Activated gamma-delta T cell treated with anti-CD3 and anti-CD28 coated beads, Interleukin-2, amount 50 U/mL, for 16 hours (primary cell): ENCODE data around the gene TLCD2.
"Not testable (repeated sequence)": the region's sequence is repeated elsewhere in the genome, so short reads cannot be mapped to it uniquely, and the experiment has no call there.

ENCODE experiments used
- DNase-seq: peaks from one replicate; pipeline ENCODE4 v3.0.0-alpha.2; 2020; ENCODE audit warnings: low read depth

Gene TLCD2

GRCh38 chr17:1686086-1686485 lies 24.1 kb downstream of the TLCD2 start:
- no peak for DNase-seq

DNA sequence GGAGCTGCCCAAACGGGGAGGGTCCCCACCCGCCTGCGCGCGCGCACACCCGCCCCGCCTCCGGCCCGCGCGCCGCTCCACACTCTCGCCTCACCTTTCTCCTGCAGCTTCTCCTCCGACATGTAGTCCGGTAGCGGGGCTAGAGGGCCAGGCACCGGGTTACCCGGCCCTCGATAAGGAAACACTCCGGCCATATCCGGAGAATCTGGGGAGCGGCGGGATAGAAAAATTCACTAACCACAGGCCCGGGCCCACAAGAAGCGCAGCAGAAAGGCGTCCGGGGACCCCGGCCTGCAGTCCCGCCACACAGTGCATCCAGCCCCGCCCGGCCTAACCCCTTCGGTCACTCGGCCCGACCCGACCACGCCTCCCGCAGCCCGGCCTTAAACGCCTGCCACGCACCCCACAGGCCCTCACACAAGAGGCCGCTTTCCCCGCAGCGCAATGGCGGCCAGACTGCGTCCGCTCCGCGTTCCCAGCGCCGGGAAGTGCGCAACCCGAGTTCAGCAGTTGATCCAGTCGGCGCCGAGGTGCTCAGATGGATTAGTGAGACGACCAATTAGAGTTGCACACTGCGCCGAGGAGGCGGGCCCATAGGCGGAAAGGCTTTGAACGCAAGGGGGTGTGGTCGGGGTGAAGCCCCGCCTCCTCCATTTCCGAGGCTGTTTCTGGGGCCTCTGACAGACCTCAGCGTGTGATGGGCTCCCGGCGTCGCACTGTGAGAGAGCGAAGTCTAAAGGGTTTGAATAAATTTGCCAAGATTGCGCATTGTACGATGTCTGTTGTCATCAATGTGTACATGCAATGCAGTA lies 25.6 kb downstream of the TLCD2 start, which contains the start of gene PRPF8:
Gene PRPF8, minus strand, starts transcription at position 490 of the 812 bp plus-strand sequence. Its CDS starts 296 bp downstream, at position 194.
- peak; percentile 97 for DNase-seq

DNA sequence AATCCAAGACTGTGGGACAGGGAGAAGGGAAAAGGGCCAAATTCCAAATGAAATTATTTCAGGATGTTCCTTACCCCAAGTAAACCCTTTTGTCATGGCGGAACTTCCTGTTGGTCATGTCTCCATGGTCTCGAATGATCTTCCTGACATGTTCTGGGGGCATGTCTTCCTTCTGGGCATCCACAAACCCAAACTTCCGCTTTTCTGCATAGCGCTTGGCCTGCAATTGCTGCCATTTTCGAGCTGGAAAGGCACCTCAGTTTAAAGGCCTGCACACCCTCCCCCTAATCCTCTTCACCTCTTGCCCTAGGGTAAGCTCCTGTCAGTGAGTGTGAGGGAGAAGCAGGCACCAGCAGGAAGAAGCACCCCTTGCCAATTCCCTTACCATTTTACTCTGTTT lies 26.7 kb downstream of the TLCD2 start:
- no peak for DNase-seq

- no peak for DNase-seq
Observed at GRCh38 chr17:1676401-1676800, 33.8 kb downstream of the TLCD2 start.

DNA sequence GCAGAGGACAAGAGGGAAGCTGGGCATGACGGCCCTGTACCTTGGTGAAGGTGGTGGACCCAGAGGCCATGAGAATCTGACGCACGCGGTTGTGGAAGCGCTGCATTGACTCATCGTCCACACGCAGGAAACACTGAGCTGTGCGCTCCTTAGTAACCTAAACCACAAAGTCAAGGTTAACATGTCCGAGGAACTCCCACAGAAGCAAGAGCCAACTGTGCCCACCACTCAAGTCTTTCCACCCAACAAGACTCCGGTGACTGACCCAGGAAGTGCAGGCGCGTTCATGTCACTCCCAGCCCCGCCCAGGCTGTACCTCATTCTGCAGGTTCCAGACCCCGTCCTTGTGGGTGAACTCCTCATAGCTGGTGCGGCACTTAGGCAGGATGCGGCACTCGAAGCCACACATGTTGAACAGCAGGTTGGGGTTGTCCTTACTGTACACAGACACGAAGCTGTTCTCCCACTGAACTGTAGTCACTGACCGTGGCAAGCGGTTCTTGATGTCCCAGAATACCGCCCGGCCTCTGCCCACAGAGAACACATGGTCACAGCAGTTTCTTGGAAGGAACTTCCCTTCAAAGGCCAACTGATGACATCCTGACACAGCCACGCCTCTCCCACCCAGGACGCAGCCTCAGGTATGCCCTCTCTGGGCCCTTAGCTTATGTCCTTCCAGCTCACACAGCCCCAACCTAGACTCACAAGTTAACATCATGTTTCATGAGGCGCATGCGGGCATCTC lies 37.0 kb downstream of the TLCD2 start:
- no peak for DNase-seq

DNA sequence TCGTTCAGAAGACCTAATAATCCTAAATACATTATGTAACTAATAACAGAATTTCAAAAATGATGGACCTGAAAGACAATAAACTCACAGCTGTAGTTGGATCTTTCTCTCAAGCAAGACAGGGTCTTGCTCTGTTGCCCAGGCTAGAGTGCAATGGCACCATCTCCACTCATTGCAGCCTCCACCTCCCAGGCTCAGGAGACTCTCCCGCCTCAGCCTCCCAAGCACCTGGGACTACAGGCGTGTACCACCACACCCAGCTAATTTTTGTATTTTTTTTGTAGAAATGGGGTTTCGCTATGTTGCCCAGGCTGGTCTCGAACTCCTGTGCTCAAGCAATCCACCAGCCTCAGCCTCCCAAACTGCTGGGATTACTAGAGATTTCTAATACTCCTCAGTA lies 46.2 kb downstream of the TLCD2 start:
- DNase-seq = not testable (repeated sequence)

- no peak for DNase-seq
Observed at GRCh38 chr17:1661045-1661444, 49.1 kb downstream of the TLCD2 start.

DNA sequence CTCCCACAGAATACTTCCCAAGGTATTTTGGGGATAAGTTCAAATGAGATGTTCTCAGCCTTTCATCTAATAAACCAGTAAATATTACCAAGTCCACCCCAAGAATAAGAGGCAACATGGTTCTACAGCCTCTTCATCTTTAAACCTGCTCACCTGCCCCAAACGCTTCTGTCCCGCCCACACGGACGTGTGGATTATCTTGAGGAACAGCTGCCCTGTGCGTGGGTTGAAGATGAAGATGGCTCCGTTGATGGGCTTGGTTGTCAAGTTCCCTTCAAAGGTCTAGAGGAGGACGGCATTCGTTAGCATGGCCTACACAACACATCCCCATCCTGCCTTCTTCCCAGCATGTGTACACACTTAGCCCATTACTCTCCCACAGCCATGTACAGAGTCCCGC lies 52.1 kb downstream of the TLCD2 start:
- no peak for DNase-seq

DNA sequence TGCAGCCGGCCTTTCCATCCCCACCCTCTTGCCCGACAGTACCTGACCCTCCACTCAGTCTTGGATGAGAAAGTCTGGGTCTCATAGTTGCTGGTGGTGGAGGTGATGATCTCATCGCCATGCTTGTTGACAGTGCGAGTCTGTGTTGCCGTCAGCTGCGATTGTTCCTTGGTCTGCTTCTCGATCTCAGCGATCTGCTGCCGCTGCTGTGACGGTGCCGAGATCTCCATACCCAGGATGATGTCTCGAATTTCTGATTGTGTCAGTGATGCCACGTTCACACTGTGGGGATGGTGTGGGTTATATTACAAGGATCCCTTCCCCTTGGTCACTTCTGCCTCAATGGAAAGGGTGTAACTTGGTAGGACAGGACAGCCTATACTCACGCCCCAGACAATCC lies 56.4 kb downstream of the TLCD2 start:
- DNase-seq = no peak

GRCh38 chr17:1652794-1653193 lies 57.4 kb downstream of the TLCD2 start:
- not testable (repeated sequence) for DNase-seq
